ENCODE results near the gene WDR89.
A peak's percentile ranks its signal among the peaks of the same experiment; 100 is the strongest.
"Not testable (repeated sequence)": the region's sequence is repeated elsewhere in the genome, so short reads cannot be mapped to it uniquely, and the experiment has no call there.

WDR89 gene, protein sequence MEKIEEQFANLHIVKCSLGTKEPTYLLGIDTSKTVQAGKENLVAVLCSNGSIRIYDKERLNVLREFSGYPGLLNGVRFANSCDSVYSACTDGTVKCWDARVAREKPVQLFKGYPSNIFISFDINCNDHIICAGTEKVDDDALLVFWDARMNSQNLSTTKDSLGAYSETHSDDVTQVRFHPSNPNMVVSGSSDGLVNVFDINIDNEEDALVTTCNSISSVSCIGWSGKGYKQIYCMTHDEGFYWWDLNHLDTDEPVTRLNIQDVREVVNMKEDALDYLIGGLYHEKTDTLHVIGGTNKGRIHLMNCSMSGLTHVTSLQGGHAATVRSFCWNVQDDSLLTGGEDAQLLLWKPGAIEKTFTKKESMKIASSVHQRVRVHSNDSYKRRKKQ
- total RNA-seq = 34.7 reads per million, percentile 60 among the genes with 10 or more reads in this experiment

DNA sequence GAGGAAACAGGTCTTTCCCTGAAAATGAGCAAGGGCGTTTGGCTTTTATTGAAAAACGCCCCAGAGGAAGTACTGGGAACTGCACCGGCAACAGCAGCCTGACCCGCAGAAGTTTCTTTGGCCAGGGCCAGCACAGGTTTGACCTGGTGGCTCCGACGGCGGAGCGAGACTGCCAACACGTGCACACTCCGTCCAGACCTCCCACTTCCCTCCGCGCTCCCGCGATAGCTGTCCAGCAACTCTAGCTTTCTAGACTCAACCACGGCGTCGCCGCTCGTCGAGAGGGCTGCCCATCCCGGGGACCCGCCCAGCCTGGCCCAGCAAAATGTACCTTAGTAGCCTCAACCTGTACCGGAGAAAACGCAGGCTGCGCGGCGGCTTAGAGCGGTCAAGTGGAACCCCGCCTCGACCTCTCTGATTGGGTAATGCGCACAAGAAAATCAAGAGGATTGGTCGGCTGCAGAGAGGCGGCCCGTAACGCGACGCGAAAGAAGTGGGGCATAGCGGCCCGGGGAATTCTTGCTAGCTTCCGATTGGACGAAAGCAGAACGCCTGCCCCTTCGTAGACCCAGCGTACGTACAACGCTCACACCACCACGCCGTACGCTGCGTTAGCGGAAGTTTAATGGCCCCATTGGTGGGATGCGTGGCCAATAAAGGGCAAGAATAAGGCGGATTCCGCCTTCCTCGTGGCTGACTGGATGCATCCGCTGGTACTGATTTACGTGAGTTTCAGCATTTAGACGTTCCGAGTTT lies at the start of gene WDR89:
TSS of gene WDR89 (minus strand) at position 399 of the 756 bp plus-strand sequence. CDS start 41,929 bp downstream, outside the sequence.
- DNase-seq = peak; percentile 94

DNA sequence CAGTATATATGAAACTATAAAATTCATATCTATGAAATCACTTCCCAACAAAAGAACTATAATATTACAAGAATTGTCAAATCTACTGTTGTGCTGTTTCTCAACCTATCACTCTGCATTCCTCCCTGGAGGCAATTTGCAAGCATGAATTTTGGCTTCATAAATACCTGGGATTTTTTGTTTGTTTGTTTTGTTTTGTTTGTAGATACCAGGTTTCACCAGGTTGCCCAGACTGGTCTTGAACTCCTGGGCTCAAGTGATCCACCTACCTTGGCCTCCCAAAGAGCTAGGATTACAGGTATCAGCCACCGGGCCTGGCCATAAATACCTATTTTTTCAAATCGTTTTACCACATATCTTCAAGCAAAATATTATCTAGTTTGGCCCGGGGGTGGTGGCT lies 47.5 kb upstream of the WDR89 start:
- DNase-seq = no peak

DNA sequence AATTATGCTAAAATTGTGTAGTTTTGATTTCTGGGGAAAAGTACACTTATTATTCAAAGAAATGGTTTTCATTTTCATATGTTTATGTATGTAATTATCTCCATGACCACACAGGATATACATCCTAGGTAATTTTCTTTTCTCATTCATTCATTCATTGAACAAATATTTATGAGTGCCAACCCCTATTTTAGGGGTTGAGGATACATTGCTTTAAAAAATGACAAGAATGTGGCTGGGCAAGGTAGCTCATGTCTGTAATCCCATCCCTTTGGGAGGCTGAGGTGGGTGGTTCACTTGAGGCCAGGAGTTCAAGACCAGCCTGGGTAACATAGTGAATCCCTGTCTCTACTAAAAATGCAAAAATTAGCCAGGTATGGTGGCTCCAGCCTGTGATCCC lies 45.3 kb upstream of the WDR89 start:
- no peak for DNase-seq

DNA sequence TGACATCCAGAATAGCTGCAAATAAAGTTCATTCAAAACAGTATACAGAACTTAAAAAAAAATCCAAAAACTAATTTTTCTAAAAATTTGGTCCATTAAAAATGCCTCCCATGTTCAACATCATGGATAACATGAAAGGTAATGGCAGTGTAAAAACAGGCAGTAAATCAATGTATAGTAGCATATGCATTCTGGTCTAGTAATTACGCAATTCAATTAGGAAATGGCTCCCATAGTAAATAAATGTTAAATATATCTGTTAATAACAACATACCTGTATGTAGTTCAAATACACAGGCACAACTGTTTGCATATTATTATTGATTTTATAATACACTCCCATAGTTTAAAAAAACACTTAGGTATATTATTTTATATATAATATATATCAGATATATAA lies 43.7 kb upstream of the WDR89 start:
- no peak for DNase-seq

DNA sequence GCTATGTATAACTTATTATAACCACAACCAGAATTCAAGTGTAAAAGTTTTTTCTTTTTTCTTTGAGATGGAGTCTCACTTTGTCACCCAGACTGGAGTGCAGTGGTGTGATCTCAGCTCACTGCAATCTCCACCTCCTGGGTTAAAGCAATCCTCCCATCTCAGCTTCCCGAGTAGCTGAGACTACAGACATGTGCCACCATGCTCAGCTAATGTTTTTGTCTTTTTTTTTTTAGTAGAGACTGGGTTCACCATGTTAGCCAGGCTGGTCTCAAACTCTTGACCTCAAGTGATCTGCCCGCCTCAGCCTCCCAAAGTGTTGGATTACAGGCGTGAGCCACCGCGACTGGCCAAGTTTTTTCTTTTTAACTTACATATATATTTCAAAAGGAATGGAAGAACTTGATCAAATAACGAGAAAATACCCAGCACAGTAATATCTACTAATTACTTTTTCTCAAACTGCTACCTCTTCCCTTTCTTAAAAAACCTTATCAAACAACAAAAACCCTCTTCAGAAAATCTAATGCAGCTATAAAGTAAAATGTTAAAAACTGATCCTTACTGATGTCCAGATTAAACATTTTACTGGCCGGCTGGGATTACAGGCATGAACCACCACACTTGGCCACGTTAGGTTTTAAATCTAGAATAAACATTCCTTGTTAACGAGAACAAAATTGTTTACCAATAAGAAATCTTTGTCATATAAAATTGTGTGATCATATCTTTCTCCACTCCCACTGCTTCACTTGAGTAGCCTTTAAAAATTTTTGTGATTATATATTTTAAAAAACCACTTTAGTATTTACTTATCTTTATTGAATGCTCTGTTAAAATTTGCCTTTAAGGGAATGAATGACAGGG lies 41.3 kb upstream of the WDR89 start:
- no peak for DNase-seq

DNA sequence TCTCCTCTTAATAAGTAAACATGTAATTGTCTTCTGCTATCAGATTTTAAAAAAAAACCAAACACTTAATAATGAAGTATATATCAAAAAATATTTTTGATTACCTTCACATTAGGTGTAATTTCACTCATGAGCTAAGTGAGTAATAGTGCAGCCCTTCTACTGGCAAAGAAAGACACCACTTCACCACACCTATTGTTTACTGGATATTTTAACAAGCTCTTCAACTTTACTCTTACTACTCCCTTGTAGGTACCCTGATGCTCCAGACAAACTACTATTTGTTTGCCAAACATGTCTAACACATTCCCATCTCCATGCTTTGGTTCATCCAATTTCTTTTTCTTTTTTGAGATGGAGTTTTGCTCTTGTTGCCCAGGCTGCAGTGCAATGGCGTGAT lies 36.9 kb upstream of the WDR89 start:
- DNase-seq = no peak

DNA sequence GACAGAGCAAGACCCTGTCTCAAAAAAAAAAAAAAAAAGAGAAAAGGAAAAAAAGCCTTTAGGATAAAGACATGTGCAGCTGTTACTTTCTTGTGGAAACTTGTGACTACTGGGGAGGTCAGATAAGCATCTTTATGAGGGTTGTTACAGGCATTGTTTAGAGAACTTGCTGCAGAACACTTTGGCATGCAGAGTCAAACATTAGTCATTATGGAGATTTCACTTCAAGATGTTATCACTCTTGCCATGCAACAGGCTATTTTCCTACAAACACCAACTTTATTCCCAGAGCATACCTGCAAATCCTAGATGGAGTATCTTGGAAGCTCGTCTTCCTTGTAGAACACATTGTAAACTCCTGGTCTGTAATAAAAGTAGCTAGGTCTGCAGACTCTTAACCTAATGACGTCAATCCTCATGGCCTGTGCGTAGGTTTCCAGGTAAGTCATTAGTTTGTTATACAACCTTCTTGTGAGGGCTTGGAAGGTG lies 36.3 kb upstream of the WDR89 start:
- no peak for DNase-seq

DNA sequence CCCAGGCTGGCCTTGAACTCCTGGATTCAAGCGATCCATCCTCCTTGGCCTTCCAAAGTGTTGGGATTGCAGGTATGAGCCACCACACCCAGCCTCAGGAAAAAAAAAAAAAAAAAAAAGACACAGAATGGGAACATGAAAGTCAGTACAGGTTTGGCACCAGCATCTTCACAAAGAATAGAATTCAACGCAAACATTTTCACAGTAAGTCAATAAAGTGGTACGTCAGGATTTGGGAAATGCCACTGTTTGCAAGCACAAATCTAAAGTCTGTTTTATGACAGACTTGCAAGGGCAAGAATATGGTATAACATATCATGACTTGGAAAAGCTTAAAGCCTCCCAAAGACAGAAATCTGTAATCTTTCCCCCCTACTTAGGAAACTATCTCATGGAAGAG lies 34.9 kb upstream of the WDR89 start:
- no peak for DNase-seq

DNA sequence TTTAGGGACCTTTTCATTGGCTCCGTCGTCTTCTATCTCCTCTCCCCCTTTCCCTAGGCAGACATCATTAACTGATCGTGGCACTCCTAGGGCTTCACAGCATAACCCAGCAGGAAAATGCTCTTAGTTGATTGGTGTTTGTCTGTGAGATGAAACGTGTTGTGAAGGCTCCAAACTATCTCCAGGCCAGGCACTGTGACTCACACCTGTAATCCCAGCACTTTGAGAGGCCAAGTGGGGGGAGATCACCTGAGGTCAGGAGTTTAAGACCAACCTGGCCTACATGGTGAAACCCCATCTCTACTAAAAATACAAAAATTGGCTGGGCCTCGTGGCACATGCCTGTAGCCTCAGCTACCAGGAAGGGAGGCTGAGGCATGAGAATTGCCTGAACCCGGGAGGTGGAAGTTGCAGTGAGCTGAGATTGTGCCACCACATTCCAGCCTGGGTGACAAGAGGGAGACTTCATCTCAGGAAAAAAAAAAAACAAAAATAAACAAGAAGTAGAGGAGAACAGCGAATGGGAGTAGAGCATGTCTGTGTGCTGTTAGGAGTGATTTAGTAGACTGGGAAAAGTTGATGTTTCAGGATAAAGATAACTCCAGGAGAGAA lies 32.3 kb upstream of the WDR89 start:
- DNase-seq = no peak

DNA sequence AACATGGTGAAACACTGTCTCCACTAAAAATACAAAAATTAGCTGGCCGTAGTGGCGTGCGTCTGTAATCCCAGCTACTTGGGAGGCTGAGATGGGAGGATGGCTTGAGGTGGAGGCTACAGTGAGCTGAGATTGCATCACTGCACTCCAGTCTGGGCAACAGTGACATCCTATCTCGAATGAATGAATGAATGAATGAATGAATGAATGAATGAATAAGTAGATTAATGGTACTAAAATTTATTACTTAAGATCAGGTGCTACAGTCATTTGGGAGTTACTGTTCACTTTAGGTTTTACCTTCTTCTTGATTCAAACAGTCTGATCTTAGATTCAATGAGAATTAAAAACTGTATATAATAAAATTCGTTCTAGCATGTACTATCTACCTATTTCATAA lies 31.6 kb upstream of the WDR89 start:
- no peak for DNase-seq

DNA sequence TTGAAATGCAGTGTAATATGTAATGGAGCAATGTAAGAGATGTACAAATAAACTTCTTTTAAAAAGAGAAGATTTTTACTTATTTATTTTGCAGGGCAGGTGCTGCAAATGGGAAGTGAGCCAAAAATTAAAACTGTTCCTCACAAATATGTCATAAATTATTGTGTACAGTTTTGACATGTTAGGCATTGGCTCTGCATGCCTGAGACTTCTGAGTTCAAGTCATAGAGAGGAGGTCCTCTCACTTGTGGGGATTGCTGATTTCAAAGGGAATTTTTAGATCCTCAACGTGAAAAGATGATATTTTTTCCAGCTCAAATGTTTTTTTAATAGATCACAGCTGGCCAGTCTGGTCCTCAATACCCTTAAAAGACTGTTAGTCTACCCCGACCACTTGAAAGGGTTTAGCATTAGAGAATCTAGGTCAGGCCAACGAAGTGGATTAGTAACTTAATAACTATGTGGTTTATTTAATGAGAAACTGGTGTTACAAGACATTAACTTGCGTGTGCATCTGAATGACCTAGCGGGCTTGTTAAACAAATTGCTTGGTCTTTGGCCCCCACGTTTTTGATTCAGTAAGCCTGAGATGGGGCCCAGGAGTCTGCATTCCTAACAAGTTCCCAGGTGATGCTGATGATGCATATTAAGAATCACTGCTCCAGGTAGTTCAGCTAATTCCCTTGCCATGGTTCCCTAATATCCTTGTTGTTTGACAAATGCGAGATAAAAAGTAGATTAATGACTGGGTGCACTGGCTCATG lies 30.9 kb upstream of the WDR89 start:
- no peak for DNase-seq

DNA sequence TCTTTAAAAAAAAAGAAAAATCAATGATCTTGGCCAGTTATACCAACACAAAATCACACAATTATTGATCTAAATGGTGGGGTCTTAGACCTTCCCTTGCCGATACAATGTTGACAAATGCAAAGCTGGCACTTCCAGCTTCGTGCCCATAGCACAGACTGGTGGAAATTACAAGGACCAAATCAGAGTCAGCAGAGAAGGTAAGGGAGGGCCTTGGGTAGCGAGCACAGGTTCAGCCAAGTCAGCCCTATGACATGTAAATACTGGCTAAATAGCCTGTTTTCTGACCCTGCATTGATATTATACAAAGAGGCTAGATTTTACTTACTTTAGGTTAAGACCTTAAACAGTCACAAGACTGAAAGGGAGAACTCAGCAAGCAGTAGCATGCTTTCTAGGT lies 30.3 kb upstream of the WDR89 start:
- DNase-seq = no peak

DNA sequence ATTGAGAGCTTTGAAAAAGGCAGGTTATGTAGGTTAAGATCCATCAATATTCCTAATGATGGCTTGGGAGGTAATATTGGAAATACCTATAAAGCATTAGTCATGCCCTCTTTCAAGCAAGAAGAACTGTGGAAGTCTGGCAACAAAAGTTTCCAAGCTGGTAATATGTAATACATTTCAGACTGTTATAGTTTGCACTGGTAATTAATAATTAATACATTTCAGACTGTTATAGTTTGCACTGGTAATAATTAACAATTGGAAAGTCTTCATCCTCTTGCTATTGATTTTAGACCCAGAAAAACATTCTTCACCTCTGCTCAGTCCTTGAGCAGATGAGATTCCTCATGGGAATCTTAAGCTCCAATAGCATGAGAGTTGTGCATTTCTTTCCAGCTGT lies 29.0 kb upstream of the WDR89 start:
- DNase-seq = no peak

DNA sequence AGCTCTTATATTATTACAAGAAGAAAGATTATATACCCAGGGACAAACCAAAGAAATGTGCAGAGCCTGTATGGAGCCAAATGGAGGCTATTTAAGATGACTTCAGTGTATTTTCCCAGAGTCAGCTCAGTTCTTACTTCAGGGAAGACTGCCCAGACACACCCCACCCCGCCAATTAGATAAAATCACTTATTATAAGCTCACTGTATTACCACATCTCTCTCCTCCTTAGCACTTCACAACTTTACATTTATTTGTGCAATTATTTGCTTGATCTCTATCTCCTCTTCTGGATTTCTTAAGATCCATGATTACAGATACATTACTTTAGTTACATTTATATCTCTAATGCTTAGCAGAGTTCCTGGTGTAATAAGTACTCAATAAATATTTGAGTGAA lies 24.7 kb upstream of the WDR89 start:
- DNase-seq = no peak

DNA sequence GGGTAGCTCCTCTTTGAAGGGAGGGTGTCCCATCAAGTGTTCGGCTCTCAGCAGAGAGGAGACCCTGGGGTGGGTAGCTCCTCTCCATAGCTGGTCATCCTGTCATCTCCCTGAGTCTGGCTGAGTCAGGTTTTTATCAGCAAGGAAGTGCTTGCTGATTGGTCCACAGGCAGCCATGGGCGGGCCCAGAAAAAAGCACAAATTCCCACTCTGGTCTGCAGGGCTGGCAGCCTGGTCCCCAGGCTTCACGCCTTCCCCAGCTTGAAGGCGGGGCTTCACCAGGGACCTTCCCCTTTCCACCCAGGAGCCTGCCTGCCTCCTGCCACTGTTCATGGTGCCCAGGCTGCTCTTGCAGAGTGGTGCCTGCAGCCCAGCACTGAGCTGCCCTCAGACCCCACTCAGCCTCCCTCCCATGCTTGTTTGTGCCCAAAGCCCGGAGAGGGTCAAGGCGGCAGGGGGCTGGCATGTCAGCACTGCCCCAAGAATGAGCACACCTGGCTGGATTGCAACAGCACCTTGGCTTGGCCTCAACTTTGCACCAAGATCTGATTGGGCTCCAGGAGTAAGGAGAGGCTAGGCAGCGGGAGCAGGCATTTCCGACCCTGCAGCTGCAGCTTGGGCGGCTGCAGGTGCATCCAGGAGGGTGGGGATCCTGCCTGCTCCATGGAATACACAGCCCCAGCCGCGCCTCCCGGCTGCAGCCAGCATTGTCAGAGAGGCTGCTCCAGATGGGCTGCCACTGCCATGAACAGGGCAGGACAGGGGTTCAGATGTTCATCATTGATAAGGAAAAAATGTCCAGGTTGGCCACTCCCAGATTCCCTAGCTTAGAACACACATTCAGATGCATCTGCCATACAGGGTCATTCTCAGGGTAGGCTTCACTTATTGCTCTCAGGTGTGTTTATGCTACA lies 22.0 kb upstream of the WDR89 start:
- no peak for DNase-seq

DNA sequence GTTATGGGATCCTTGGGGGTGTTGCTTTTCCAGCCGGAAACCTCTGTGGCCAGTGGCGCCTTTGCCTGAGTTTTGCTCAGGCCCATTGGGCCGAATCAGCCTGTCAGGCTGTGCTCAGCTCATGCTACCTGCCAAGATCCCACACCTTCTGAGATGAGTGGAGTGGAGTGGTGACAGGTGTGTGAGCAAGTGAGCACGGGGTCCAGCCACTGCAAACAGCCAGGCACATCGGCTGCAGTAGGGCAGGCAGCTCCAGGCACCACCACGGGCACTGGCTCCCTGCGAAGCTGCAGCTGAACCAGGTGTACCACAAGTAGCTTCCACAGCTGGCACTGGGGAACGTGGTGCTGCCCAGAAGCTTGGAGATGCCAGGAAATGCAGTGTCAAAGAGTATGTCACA lies 21.1 kb upstream of the WDR89 start:
- DNase-seq = no peak

DNA sequence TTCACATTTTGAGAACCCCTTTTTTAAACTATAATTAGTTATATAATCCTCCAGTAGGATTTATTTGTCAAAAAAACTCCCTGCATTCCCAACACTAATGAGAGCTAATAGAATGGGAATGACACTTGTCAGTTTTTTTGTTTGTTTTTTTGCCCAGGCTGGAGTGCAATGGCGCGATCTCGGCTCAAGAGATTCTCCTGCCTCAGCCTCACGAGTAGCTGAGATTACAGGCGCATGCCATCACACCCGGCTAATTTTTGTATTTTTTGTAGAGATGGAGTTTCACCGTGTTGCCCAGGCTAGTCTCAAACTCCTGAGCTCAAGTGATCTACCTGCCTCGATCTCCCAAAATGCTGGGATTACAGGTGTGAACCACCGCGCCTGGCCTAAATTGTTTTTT lies 20.2 kb upstream of the WDR89 start:
- DNase-seq = not testable (repeated sequence)

DNA sequence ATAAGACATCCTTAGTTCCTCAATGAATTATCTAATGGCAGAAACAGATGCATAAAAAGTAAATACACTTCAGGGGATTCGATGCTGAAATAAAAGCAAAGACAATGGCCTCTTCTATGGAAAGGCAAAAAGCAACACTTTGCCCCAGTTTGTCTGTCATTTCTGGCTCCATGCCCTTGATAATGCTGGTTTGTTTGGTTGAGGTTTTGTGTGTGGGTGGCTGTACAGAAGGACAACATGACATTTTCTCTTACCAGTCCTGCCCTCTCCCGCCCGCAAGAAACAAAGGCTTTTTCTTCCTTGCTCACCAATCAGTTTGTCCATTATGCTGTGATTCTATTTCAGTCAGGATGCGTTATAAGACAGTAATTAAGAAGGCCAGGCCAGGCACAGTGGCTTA lies 18.1 kb upstream of the WDR89 start:
- DNase-seq = no peak

DNA sequence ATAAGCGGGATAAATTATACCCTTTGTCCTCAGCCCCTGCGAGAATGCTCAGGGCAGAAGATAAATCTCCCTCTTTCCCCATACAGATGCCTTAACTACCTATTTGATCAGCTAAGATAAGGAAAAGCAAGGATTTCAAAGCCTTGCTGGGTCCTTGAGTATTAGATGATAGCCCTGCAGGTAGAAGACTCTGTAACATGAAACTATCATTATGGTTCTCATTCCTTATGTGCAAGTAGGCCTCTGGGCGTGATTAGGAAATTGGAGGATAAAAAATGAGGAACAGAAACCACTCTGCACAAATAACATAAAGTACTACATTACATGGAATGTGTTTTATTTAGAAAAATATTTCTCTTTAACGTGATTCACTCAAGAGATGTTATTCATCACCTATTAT lies 14.5 kb upstream of the WDR89 start:
- no peak for DNase-seq

DNA sequence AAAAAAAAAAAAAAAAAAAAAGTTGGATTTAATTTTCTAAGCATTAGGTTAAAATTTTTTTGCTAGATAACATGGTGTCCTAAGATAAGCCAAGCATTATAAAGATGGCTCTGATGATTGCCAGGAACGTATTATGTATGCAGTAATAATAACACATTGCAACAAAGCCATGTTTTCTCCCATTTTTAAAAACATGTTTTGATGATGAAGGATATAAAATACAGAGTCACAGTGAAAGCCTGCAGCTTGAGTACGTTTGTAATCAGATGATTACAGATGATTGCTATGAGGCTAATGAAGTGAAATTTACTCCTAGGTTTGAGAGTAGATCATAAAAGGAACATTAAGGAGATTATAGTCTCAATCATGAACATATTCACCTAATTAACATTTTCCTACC lies 13.3 kb upstream of the WDR89 start:
- DNase-seq = no peak

DNA sequence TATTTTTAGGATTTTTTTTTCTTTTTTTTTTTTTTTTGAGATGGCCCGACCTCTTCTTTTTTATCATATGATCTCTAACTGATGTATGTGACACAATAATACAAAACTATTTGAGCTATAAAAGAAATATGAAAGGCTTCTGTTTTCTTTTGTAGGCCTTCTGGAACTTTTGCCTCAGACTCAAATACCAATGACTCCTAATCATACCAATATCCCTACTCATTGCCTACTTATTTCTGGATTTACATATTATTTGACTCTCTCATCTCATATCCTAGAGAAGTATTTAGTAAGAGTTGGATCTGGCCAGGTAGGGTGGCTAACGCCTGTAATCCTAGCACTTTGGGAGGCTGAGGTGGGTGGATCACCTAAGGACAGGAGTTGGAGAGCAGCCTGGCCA lies 12.7 kb upstream of the WDR89 start:
- no peak for DNase-seq
